A549 (cell line): ENCODE data around the gene KIAA1614. TPM values are rescaled to one million over a fixed set of nuclear protein-coding genes. Genes with fewer than 3 reads are reported as not detected.

ENCODE experiments used
- ATAC-seq, 2 experiments: fragments of 200-7000 bp in 1 of 2; fragments of >200 bp in 1 of 2; cut with Nextera tagmentation in 1 of 2; cut with Tn5 transposase in 1 of 2; 3 replicates each; pipeline versions ENCODE4 v1.8.0 to v1.9.1; 2018 to 2020; ENCODE audit warnings: mild to moderate bottlenecking in 1 of 2, moderate library complexity in 1 of 2
- CTCF ChIA-PET: fragments of 300-600 bp; sonication (Branson Sonifier 250); formaldehyde crosslinking; extraction: SDS; loops from one replicate; lab custom pipeline; 2021; ENCODE audit warnings: antibody characterized with exemption, inconsistent platforms; lab: Yijun Ruan, JAX
- POLR2A ChIA-PET: fragments of 350-600 bp; formaldehyde crosslinking; extraction: SDS; loops from one replicate; lab custom pipeline; 2021; ENCODE audit warnings: antibody characterized with exemption, inconsistent platforms; lab: Yijun Ruan, JAX
- DNase-seq, 2 experiments: peaks; one replicate each; pipeline versions ENCODE4 v3.0.0 to v3.0.0-alpha.2; 2011 to 2016; ENCODE audit warnings: low read depth in 1 of 2, low spot score in 1 of 2
- FAIRE-seq: peaks from 2 replicates; lab custom pipeline; 2011; peaks lifted over from hg19 to GRCh38; lab: Jason Lieb, UNC
- H3K27ac ChIP-seq, 2 experiments: fragments of >200 bp; sonication (Bioruptor Twin); formaldehyde crosslinking; 3 replicates each; pipeline ENCODE4 v1.5.1; 2016 to 2017
- H3K4me1 ChIP-seq: fragments of >200 bp; sonication (Bioruptor Twin); formaldehyde crosslinking; 3 replicates; pipeline ENCODE4 v1.6.1; 2016
- H3K4me2 ChIP-seq: fragments of >200 bp; sonication (Bioruptor Twin); formaldehyde crosslinking; 3 replicates; pipeline ENCODE4 v1.6.1; 2016
- H3K4me3 ChIP-seq: fragments of >200 bp; sonication (Bioruptor Twin); formaldehyde crosslinking; 3 replicates; pipeline ENCODE4 v1.5.1; 2016
- H3K9me3 ChIP-seq: fragments of >200 bp; sonication (Bioruptor Twin); formaldehyde crosslinking; 3 replicates; pipeline ENCODE4 v1.6.1; 2016
- CEBPB ChIP-seq, 2 experiments: fragments of >200 bp in 1 of 2; sonication (Bioruptor Twin) in 1 of 2; formaldehyde crosslinking in 1 of 2; IDR thresholded peaks; 2 replicates each; pipeline ENCODE4 v1.6.1; 2012 to 2016
- EHF ChIP-seq: fragments of 250-450 bp; sonication (Bioruptor Pico); IDR thresholded peaks from 2 replicates; pipeline ENCODE4 v1.5.0; 2020; ENCODE audit warnings: mild to moderate bottlenecking
- HEYL ChIP-seq: fragments of 250-450 bp; sonication (Bioruptor Pico); IDR thresholded peaks from 2 replicates; pipeline ENCODE4 v1.8.0; 2021; ENCODE audit warnings: mild to moderate bottlenecking, moderate library complexity
- HOXB13 ChIP-seq: fragments of 250-450 bp; sonication (Bioruptor Pico); IDR thresholded peaks from 2 replicates; pipeline ENCODE4 v1.5.0; 2020; ENCODE audit warnings: low read depth, mild to moderate bottlenecking, moderate library complexity
- KDM1A ChIP-seq: fragments of 200-600 bp; sonication (generic); IDR thresholded peaks from 2 replicates; pipeline ENCODE4 v1.6.1; 2016; ENCODE audit warnings: low read depth, mild to moderate bottlenecking
- MAX ChIP-seq: IDR thresholded peaks from 2 replicates; pipeline ENCODE4 v1.6.1; 2012
- NFE2L2 ChIP-seq: fragments of 150-350 bp; conservative IDR thresholded peaks from 2 replicates; pipeline ENCODE4 v1.6.1; 2014; ENCODE audit warnings: low read length
- NPAS2 ChIP-seq: fragments of 250-450 bp; sonication (Bioruptor Pico); IDR thresholded peaks from 2 replicates; pipeline ENCODE4 v1.8.0; 2022; ENCODE audit warnings: mild to moderate bottlenecking, moderate library complexity, borderline replicate concordance
- NR3C1 ChIP-seq: fragments of >200 bp; sonication (Bioruptor Twin); formaldehyde crosslinking; IDR thresholded peaks from 3 replicates; pipeline ENCODE4 v1.6.1; 2017
- POLR2A ChIP-seq: IDR thresholded peaks from 2 replicates; pipeline ENCODE4 v1.6.1; 2012; ENCODE audit warnings: mild to moderate bottlenecking, low read length
- RCOR1 ChIP-seq: fragments of 150-350 bp; IDR thresholded peaks from 2 replicates; pipeline ENCODE4 v1.6.1; 2014; ENCODE audit warnings: antibody characterized with exemption, low read length, low read depth
- REST ChIP-seq: fragments of 200-600 bp; sonication (generic); IDR thresholded peaks from 2 replicates; pipeline ENCODE4 v1.6.1; 2016; ENCODE audit warnings: antibody characterized with exemption, mild to moderate bottlenecking, moderate library complexity
- RNF2 ChIP-seq: fragments of 200-600 bp; sonication (generic); IDR thresholded peaks from 2 replicates; pipeline ENCODE4 v1.6.1; 2016; ENCODE audit warnings: low read depth, mild to moderate bottlenecking, antibody characterized with exemption, moderate library complexity, borderline replicate concordance
- USF2 ChIP-seq: fragments of 450-650 bp; IDR thresholded peaks from 2 replicates; pipeline ENCODE4 v1.6.1; 2014; ENCODE audit warnings: antibody characterized with exemption
- ZFP36 ChIP-seq: fragments of 450-650 bp; IDR thresholded peaks from 2 replicates; pipeline ENCODE4 v1.6.1; 2014; ENCODE audit warnings: borderline replicate concordance; ENCODE audit not compliant: partially characterized antibody
- ZNF302 ChIP-seq: fragments of 250-450 bp; sonication (Bioruptor Pico); IDR thresholded peaks from 2 replicates; pipeline ENCODE4 v1.9.0; 2021; ENCODE audit warnings: inconsistent platforms, mild to moderate bottlenecking, moderate library complexity
- WGBS: methylation state at CpG from one replicate; pipeline ENCODE4 v1.1.6; 2017; ENCODE audit errors: missing lambda C conversion rate; 5-methylcytosine and 5-hydroxymethylcytosine counted together
- polyA plus RNA-seq, 4 experiments: library from polyadenylated mRNA; depleted of rRNA in 3 of 4; stranded (reverse); fragments of >200 nt; fragmentation: RNase III in 1 of 4; extraction: RNeasy Plus Mini Kit Qiagen cat#74134 plus additional on column Dnase treatment in 1 of 4; gene quantifications; 2 replicates in 3 of 4; 3 replicates in 1 of 4; pipeline ENCODE4 v1.2.3, GENCODE V29; 2011 to 2017
- TF ChIP-seq, protein P1 (sequence below): fragments of 250-450 bp; sonication (Bioruptor Pico); IDR thresholded peaks from 2 replicates; pipeline ENCODE4 v1.5.0; 2021; ENCODE audit warnings: mild to moderate bottlenecking, moderate library complexity, borderline replicate concordance

The KIAA1614 gene
- polyA plus RNA-seq, 2 of the 4 experiments (the other 2 are of a cell fraction): 0.25 to 0.84 TPM

DNA sequence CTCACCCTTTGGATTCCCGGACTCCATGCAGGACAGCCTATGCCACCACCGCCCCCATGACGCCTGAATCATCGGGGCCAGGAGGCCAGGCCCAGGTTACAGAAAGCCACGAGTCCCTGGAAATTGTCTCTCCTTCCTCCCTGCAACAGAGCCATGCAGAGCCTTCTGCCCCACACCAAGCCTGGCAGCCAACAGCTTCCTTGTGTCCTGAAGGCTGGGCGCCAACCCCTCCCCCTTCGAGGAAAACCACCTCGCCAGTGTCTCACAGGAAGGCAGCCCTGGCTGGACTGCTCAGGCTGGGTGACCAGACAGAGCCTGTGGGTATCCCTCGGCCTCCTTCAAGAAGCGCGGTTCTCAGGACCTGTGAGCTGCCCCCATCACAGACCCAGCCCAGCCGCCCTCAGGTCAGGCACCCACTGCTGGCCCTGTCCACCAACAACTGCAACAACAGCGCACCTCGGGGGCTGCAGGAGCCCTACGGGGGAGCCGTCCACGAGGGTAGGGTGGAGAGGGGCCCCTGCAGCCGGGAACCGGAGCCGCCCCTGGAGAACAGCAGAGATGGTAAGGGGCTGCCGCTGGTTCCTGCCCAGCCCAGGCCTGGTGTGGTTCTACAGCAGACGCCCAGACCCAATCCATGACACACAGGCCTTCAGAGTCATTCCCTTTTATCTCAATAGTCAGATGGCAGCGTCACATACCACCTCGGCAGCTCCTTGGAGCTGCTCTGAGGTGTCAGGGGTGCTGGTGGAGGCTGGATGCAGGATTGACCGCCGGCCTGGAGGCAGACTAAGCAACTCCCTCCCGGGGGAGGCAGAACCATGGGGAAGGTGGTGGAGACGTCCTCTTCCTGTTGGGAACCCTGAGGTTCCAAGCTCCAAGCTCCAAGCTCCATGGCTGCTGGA lies 23.7 kb downstream of the KIAA1614 start (continued):
- TF ChIP-seq REST: no peak
- TF ChIP-seq EHF: no peak
- TF ChIP-seq USF2: no peak
- TF ChIP-seq POLR2A: no peak

DNA sequence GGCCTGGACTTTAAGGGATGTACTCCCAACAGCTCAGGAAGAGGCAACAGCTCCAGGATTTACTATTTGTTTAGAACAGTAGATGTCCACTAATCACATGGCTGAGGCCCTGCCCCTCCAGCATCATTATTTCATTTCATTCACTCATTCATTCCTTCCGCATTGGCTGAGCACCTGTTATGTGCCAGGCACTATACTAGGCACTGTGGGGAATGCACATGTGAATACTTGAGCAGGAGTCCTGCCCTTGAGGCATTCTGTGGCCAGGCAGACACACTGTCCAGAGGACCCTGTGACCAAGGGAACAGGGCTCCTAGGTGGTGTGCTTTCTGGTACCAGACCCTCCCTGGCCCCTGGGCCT lies 24.3 kb downstream of the KIAA1614 start:
- POLR2A ChIA-PET: no interaction called here
- TF ChIP-seq ZFP36: no peak
- TF ChIP-seq KDM1A: no peak
- no peak for TF ChIP-seq NFE2L2
- TF ChIP-seq, protein P1, sequence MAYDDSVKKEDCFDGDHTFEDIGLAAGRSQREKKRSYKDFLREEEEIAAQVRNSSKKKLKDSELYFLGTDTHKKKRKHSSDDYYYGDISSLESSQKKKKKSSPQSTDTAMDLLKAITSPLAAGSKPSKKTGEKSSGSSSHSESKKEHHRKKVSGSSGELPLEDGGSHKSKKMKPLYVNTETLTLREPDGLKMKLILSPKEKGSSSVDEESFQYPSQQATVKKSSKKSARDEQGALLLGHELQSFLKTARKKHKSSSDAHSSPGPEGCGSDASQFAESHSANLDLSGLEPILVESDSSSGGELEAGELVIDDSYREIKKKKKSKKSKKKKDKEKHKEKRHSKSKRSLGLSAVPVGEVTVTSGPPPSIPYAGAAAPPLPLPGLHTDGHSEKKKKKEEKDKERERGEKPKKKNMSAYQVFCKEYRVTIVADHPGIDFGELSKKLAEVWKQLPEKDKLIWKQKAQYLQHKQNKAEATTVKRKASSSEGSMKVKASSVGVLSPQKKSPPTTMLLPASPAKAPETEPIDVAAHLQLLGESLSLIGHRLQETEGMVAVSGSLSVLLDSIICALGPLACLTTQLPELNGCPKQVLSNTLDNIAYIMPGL: no peak
- TF ChIP-seq HEYL (CRISPR knock-in tag): no peak
- TF ChIP-seq MAX: no peak
- no peak for TF ChIP-seq USF2
- H3K4me1 ChIP-seq: no peaks in the 10 kb centered on the region
- ATAC-seq (no peak), FAIRE-seq (no peak), DNase-seq (no peak)
- CTCF ChIA-PET: interaction anchor here (0.8 kb wide), 1 partner anchor 205 kb away, joined by 4 read pairs; no protein-coding TSS in a partner anchor
- H3K4me2 ChIP-seq: no peak overlapping the region
- no peaks in the 10 kb centered on the region for H3K9me3 ChIP-seq
- WGBS: 100% methylated on average over 1 of the region's 1 CpG
- no peak overlapping the region for H3K4me3 ChIP-seq
- no peak overlapping the region for H3K27ac ChIP-seq

GRCh38 chr1:180937624-180938225 lies 25.0 kb downstream of the KIAA1614 start:
- no peak for DNase-seq
- Histone ChIP-seq H3K4me3 (no peak overlapping the region), H3K4me2 (no peak overlapping the region), H3K9me3 (no peaks in the 10 kb centered on the region), H3K27ac (no peak overlapping the region), H3K4me1 (no peaks in the 10 kb centered on the region)
- FAIRE-seq: no peak
- no peak for TF ChIP-seq NR3C1
- no peak for TF ChIP-seq NPAS2
- no peak for TF ChIP-seq ZNF302 (CRISPR knock-in tag)
- TF ChIP-seq REST: no peak
- no peak for TF ChIP-seq HEYL (CRISPR knock-in tag)
- no peak for TF ChIP-seq ZFP36
- TF ChIP-seq RCOR1: no peak
- no peak for TF ChIP-seq CEBPB (IDR thresholded peaks at IDR 0.05)
- TF ChIP-seq HOXB13 (CRISPR knock-in tag): no peak
- no peak for TF ChIP-seq NFE2L2
- TF ChIP-seq RNF2: no peak
- ChIA-PET CTCF (interaction anchor here (1.0 to 1.5 kb wide), 2 partner anchors 29 to 230 kb away, joined by 3 to 4 read pairs; no protein-coding TSS in a partner anchor), POLR2A (no interaction called here)
- WGBS: 82% methylated on average over 9 of the region's 9 CpGs
- ATAC-seq: no peak
